Right ventricle myocardium superior (tissue), 1 donor: ENCODE results near the gene MRPS22. TPM values are rescaled to one million over a fixed set of nuclear protein-coding genes. Genes with fewer than 3 reads are reported as not detected.

Experiments used
- ATAC-seq: fragments of 200-7000 bp; cut with Tn5 transposase; one replicate; pipeline ENCODE4 v1.9.1; 2020; ENCODE audit warnings: mild to moderate bottlenecking; ENCODE audit not compliant: poor library complexity
- DNase-seq: peaks from one replicate; pipeline ENCODE4 v3.0.0-alpha.2; 2020
- intact Hi-C: fragments of 100-400 bp; cut with DNase I; formaldehyde crosslinking; loops from one replicate; pipeline ENCODE4 v1.11.2; 2022
- total RNA-seq: library from RNA; stranded (reverse); fragmentation: NEBNext Ultra II Directional; extraction: Animal tissue kit (Norgen Biotek cat#: 25700); gene quantifications from one replicate; pipeline ENCODE4 v1.2.1, GENCODE V29; 2021
- donor health status: DM: no; HTN: yes; CAD: no; lungs with severe emphysema.

The MRPS22 gene
- total RNA-seq, 1 donor from 2014 or later: 79.3 TPM

- ATAC-seq (no peak), DNase-seq (no peak)
- intact Hi-C loops: no loop called here
Observed at GRCh38 chr3:139309880-139310279, 33.9 kb upstream of the MRPS22 start.

DNA sequence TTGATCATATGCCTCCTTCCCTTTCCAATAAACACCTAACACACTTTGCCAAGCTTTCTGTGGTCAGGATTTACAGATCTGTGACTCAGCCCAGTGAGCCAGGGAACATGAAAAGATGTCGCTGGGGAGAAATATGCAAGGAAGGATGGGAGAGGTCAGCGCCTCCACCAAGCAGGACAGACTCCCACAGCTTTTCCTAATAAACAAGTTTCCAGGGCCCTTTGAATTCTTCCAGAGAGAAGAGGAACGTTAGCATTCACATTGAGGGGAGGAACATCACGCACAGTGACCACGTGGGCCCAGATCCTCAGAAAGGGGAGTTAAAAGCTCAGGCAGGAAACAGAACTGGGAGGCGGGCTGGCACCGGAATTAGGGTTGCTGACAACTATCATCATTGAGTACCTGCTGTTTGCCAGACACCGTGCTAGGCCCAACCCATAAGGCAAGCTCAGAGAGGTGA lies 33.3 kb upstream of the MRPS22 start:
- intact Hi-C loops: no loop called here
- no peak for ATAC-seq
- no peak for DNase-seq

DNA sequence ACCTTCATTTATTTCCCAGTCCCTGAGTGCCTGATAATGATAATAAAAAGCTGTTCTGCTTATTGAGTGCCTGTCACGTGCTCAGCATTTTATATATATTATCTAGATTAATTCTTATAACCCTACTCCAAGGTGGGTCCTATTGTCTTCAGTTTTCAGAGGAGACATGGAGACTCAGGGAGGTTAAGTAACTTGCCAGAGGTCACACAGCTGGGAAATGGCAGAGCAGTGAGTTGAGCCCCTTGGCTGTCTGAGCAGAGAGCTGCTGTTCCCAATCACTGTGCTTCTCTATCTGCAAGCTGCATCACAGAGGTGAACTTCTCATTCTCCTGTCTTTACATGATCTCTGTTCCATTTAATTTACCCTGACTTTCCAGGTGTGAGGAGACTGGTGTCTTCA lies 32.3 kb upstream of the MRPS22 start:
- DNase-seq (no peak), ATAC-seq (no peak)
- intact Hi-C loops: no loop called here

DNA sequence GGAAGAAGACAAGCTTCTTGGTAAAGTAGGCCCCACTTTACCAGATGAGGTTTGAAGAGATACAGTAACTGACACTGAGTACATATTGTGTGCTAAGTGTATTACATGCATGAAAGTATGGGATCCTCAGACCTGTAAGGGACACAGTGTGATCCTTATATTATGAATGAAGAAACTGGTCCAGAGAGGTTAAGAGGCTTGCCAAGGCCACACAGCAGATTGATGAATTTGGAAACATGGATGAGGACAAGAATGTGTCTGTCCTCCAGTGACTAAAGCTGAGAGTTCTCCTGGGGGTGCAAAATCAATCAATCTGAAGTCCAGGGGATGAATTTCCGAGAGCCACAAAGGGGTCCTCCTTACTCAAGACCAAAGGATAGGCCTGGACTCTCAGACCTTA lies 31.4 kb upstream of the MRPS22 start:
- no peak for DNase-seq
- intact Hi-C loops: no loop called here
- ATAC-seq: no peak

DNA sequence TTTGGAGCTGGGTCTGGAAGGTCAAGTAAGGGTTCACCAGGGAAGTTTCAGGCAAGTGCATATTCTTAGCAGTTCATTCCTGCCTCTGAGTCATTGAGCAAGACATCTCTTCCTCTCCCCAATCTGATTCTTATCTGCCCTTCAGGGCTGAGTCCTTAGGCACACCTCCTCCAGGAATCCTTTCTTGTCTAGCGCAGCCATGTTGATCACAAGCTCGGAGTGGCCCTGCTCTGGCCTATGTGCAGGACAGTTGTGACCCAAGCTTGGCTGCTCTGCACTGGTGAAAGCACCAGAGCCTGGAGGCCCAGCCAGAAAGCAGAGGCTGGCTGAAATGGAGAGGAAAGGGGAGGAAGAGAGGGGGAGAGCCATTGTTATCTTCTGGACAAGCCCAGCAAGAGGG lies 30.9 kb upstream of the MRPS22 start:
- no peak for ATAC-seq
- intact Hi-C loops: no loop called here
- DNase-seq: no peak

DNA sequence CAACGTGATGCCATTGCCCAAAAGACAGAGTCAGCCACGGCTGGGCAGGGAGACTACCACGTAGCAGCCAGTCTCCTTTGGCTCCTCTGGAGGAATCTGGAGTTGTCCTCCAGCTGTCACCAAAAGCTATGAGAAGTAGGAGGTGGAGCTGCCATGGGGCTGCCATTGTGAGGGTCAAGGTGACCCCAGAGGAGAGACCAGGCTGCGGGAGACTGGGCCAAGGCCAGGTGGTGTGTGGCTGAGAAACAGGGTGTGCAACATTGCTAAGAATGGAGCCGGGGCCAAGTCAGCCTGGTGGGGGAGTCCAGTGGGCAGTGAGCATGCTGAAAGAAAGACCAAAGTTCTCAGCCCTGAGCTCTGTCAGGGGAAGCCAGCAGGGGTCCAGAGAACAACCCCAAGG lies 29.9 kb upstream of the MRPS22 start:
- no peak for DNase-seq
- intact Hi-C loops: no loop called here
- no peak for ATAC-seq

DNA sequence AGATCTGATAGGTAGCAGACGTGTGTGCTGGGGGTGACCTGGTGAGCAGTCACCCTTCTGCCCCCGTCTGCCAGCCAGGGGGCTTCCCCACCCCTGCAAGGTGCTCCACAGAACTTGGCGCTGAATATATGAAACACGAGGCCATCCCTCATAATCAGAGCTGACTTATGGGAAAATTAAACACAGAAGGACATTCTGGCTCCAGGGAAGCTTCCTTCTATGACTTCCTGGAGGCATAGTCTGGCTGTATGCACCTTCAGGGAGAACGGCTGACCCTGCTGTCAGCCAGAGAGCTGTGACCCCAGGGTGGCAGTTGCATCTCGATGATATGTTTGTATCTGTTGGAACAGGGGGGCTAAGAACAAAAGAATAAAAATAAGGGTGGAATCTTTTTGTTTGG lies 26.6 kb upstream of the MRPS22 start:
- intact Hi-C loops: no loop called here
- DNase-seq: no peak
- ATAC-seq: no peak

GRCh38 chr3:139317660-139318430 lies 26.0 kb upstream of the MRPS22 start:
- ATAC-seq: no peak
- intact Hi-C loops: no loop called here
- no peak for DNase-seq

GRCh38 chr3:139318431-139318816 lies 25.4 kb upstream of the MRPS22 start:
- intact Hi-C loops: no loop called here
- DNase-seq (no peak), ATAC-seq (no peak)

DNA sequence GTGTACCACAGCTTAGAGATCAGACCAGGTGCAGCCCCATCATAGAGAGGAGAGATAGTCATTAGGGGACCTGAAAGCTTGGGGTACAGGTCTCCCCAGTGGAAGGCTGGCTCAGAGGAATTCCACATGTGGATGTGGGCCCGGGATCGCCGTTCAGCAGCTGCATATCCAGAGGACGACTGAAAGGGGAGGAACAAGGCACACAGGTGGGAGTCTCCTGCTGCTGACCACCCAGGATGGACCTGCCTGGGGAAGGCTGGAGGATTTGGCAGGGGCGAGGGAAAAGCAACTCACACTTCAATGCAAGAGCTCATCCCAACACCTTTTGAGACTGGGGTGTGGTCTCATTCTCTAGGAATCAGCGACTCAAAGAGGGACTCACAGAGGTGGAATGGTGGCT lies 25.0 kb upstream of the MRPS22 start:
- ATAC-seq (no peak), DNase-seq (no peak)
- intact Hi-C loops: no loop called here

DNA sequence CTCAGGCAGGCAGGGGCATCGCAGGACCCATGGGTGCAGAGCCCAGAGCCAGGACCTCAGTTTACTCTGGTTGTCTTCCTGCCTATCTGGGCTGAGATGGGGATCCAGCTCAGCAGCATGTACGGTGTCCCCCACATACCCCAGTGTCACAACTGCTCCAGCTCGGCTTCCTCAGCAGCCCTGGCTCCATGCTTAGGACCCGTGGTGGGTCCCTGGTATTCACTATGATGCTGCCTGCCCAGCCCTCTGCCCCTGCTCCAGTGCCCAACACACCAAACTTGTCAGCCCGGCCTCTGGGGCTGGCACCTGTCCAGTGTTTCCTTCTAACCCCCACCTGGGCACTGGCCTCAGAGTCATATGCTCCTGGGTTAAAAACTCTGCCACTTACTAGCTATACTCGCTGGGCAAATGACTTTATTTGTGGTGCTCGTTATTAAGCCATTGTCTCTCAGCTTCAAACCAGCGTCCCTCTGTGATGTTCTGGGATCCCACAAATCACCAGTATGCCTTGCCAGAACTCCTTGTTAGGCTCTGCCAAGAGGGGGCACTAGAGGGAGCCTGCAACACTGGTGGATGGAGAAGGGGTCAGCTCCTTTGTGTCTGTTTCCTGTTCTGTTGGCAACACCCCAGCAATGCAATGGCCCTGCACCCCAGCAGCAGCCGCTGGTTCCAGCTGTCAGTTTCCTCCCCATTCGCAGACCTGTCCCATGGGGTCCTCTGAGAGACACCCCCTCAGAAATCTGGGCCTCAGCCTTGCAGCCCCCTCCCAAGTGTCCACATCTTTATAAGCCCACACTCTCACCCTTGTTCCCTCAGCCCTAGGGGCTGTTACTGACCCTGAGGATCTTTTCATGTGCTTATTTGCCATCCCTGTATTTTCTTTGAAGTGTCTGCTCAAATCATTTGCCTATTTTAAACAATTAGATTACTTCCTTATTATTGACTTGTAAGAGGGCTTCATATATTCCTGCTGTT lies 24.1 kb upstream of the MRPS22 start:
- DNase-seq: no peak
- intact Hi-C loops: no loop called here

DNA sequence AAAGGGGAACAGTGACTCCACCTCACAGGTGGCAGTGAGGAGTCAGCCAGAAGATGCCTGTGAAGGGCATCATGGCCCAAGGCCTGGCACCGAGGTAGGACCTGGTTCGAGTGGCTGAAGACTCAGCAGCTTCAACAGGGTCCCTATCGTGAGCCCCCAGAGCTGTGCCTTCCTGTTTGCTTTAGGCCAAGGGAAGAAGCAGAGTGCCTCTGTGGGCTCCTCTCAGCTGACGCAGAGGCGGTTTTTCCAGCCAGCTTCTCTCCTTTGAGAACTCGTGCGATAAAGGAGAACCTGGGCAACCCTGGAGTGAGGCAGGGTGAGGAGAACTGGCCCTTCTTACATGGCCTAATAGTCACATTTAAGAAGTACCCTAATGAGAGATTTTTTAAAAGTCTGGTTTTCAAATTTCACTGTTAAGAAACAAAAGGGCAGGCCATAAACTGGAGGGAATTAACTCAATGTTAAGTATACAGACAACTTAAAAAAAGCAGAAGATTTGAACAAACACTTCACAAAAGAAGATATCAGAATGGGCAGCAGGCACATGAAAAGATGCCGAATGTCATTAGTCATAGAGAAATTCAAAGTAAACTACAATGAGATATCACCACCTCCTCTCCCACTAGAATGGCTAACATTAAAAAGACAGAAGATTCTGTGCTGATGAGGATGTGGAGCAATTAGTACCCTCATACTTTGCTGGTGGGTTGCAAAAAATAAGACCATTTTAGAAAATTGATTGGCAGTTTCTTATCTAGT lies 23.1 kb upstream of the MRPS22 start:
- intact Hi-C loops: no loop called here
- no peak for DNase-seq
- no peak for ATAC-seq

More for the DNA sequence above, 24.1 kb upstream of the MRPS22 start:
- ATAC-seq: no peak

GRCh38 chr3:139322346-139322745 lies 21.5 kb upstream of the MRPS22 start:
- intact Hi-C loops: no loop called here
- no peak for ATAC-seq
- no peak for DNase-seq

DNA sequence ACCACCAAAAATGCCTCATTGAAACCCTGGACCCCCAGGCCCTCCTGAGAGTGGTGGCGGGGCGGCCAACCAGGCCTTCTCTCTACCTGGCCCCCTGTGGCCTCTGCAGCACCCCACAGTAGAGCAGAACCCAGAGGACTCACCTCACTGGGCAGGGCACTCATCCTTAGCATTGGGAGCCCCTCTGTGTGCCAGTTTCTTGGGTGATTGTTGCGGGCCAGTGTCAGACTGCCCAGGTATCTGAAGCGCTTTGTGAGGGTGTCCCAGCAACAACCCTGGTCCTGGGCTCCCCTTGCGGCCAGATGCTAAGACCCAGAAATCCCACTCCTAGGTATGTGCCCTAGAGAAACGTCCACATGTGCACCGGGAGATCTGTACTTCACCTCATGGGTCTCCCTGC lies 20.7 kb upstream of the MRPS22 start:
- intact Hi-C loops: no loop called here
- DNase-seq (no peak), ATAC-seq (no peak)

GRCh38 chr3:139324456-139324855 lies 19.4 kb upstream of the MRPS22 start:
- no peak for ATAC-seq
- DNase-seq: no peak
- intact Hi-C loops: no loop called here

DNA sequence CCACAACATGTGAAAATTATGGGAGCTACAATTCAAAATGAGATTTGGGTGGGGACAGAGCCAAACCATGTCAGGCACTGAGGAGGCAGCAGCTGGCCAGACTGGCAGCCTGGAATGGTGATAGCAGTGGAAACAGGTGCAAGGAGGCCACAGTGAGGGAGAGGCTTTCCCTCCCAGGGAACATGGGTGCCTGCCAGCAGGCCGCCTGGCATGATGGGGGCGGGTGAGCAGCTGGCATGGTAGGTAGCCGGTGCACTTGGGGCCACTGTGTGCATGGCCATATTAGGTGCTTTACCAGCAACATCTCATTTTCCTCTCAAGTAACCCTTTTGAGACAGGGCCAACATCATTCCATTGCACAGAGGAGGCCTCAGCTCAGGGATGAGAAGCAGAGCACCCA lies 18.3 kb upstream of the MRPS22 start:
- ATAC-seq: peak; percentile 43
- intact Hi-C loops: loop anchor here (5.0 kb wide), 1 partner anchor 388 kb away; no protein-coding TSS in a partner anchor
- no peak for DNase-seq

DNA sequence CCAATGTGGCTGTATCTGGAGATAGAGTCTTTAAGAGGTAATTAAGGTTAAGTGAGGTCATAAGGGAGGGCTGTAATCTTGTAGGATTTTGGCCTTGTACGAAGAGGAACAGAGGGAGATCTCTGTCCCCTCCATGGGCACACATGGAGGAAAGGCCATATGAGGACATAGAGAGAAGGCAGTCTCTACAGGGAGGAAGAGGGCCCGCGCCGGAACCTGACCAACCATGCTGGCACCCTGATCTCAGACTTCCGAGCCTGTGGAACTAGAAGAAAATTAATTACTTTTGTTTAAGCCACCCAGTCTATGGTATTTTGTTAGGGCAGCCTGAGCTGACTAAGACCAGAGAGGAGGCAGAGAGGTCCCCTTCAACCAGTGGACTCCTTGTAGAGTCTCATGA lies 17.7 kb upstream of the MRPS22 start:
- intact Hi-C loops: loop anchor here (5.0 kb wide), 1 partner anchor 389 kb away; no protein-coding TSS in a partner anchor
- ATAC-seq (no peak), DNase-seq (no peak)

DNA sequence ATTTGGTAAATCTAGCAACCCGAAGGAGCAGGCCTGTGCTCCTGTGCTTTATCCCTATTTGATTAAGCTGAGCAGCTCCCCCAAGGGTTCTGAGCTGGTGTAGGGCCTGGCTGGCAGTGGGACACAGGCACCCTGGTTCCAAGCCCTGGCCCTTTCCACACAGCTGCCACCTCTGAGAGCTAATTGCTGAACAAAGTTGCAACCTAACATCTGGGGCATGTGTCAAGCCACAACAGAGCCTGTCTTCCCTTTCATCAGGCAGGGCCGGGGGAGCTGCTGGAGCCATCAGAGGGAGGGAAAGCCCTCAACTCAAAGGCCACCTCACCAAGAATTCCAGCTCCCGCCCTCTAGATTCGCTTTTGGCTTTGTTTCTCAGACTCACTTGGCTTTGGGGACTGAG lies 17.1 kb upstream of the MRPS22 start:
- DNase-seq (no peak), ATAC-seq (no peak)
- intact Hi-C loops: loop anchor here (5.0 kb wide), 1 partner anchor 389 kb away; no protein-coding TSS in a partner anchor

- DNase-seq (no peak), ATAC-seq (no peak)
- intact Hi-C loops: loop anchor here (5.0 kb wide), 1 partner anchor 390 kb away; no protein-coding TSS in a partner anchor
Observed at GRCh38 chr3:139327231-139327630, 16.6 kb upstream of the MRPS22 start.
